SK-N-SH treated with all-trans-retinoic acid at 6 μM for 48 hours (cell line): ENCODE results near the gene ZNF418.

ENCODE experiments used
- ATAC-seq: fragments of 200-7000 bp; cut with Tn5 transposase; 3 replicates; pipeline ENCODE4 v1.9.1; 2020; ENCODE audit warnings: mild to moderate bottlenecking, moderate library complexity
- ARNTL ChIP-seq: fragments of 450-650 bp; formaldehyde crosslinking; IDR thresholded peaks from 2 replicates; pipeline ENCODE4 v1.5.0; 2020; ENCODE audit warnings: low read depth, mild to moderate bottlenecking, moderate library complexity, borderline replicate concordance
- BACH2 ChIP-seq: fragments of 250-450 bp; sonication (Bioruptor Pico); IDR thresholded peaks from 2 replicates; pipeline ENCODE4 v1.9.0; 2021; ENCODE audit warnings: mild to moderate bottlenecking, borderline replicate concordance
- CSDC2 ChIP-seq: fragments of 250-450 bp; sonication (Bioruptor Pico); IDR thresholded peaks from 2 replicates; pipeline ENCODE4 v1.5.0; 2020; ENCODE audit warnings: mild to moderate bottlenecking, moderate library complexity
- ESRRG ChIP-seq: fragments of 250-450 bp; sonication (Bioruptor Pico); IDR thresholded peaks from 2 replicates; pipeline ENCODE4 v1.6.1; 2021; ENCODE audit warnings: mild to moderate bottlenecking
- GLIS3 ChIP-seq: fragments of 250-450 bp; sonication (Bioruptor Pico); IDR thresholded peaks from 2 replicates; pipeline ENCODE4 v1.5.0; 2020; ENCODE audit warnings: mild to moderate bottlenecking, moderate library complexity
- OSR1 ChIP-seq: fragments of 250-450 bp; sonication (Bioruptor Pico); IDR thresholded peaks from 2 replicates; pipeline ENCODE4 v1.8.0; 2022; ENCODE audit warnings: moderate library complexity, mild to moderate bottlenecking, inconsistent platforms
- PPARA ChIP-seq: fragments of 250-450 bp; sonication (Bioruptor Pico); IDR thresholded peaks from 2 replicates; pipeline ENCODE4 v1.5.0; 2020; ENCODE audit warnings: mild to moderate bottlenecking, borderline replicate concordance
- RARB ChIP-seq: fragments of 250-450 bp; sonication (Bioruptor Pico); IDR thresholded peaks from 2 replicates; pipeline ENCODE4 v1.8.0; 2021; ENCODE audit warnings: mild to moderate bottlenecking, moderate library complexity
- TCF4 ChIP-seq: fragments of 250-450 bp; sonication (Bioruptor Pico); IDR thresholded peaks from 2 replicates; pipeline ENCODE4 v1.8.0; 2021; ENCODE audit warnings: mild to moderate bottlenecking, moderate library complexity, borderline replicate concordance
- TOX ChIP-seq: fragments of 250-450 bp; sonication (Bioruptor Pico); IDR thresholded peaks from 2 replicates; pipeline ENCODE4 v1.8.0; 2021; ENCODE audit warnings: mild to moderate bottlenecking, moderate library complexity, borderline replicate concordance
- ZC3H10 ChIP-seq: fragments of 250-450 bp; sonication (Bioruptor Pico); IDR thresholded peaks from 2 replicates; pipeline ENCODE4 v1.5.1; 2021; ENCODE audit warnings: mild to moderate bottlenecking, moderate library complexity
- ZFP3 ChIP-seq: fragments of 250-450 bp; sonication (Bioruptor Pico); IDR thresholded peaks from 2 replicates; pipeline ENCODE4 v1.5.0; 2020; ENCODE audit warnings: mild to moderate bottlenecking, moderate library complexity
- ZNF565 ChIP-seq: fragments of 450-650 bp; formaldehyde crosslinking; conservative IDR thresholded peaks from 2 replicates; pipeline ENCODE4 v1.5.0; 2020; ENCODE audit warnings: low read depth, mild to moderate bottlenecking, moderate library complexity
- ZNF70 ChIP-seq: fragments of 450-650 bp; formaldehyde crosslinking; IDR thresholded peaks from 2 replicates; pipeline ENCODE4 v1.5.0; 2020; ENCODE audit warnings: mild to moderate bottlenecking, moderate library complexity
- ZNF8 ChIP-seq: fragments of 450-650 bp; formaldehyde crosslinking; IDR thresholded peaks from 2 replicates; pipeline ENCODE4 v1.5.0; 2020; ENCODE audit warnings: mild to moderate bottlenecking, moderate library complexity
- TF ChIP-seq, protein P1 (sequence below): fragments of 250-450 bp; sonication (Bioruptor Pico); IDR thresholded peaks from 2 replicates; pipeline ENCODE4 v1.8.0; 2021; ENCODE audit warnings: low read depth, mild to moderate bottlenecking, moderate library complexity, borderline replicate concordance
- TF ChIP-seq, protein P2 (sequence below): fragments of 250-450 bp; sonication (Bioruptor Pico); IDR thresholded peaks from 2 replicates; pipeline ENCODE4 v1.5.1; 2020; ENCODE audit warnings: low read depth, mild to moderate bottlenecking, moderate library complexity
- TF ChIP-seq, protein P3 (sequence below): fragments of 250-450 bp; sonication (Bioruptor Pico); IDR thresholded peaks from 2 replicates; pipeline ENCODE4 v1.5.0; 2020; ENCODE audit warnings: mild to moderate bottlenecking, moderate library complexity
- TF ChIP-seq, protein P4 (sequence below): fragments of 250-450 bp; sonication (Bioruptor Pico); IDR thresholded peaks from 2 replicates; pipeline ENCODE4 v1.8.0; 2020; ENCODE audit warnings: mild to moderate bottlenecking, moderate library complexity, borderline replicate concordance

Gene ZNF418

DNA sequence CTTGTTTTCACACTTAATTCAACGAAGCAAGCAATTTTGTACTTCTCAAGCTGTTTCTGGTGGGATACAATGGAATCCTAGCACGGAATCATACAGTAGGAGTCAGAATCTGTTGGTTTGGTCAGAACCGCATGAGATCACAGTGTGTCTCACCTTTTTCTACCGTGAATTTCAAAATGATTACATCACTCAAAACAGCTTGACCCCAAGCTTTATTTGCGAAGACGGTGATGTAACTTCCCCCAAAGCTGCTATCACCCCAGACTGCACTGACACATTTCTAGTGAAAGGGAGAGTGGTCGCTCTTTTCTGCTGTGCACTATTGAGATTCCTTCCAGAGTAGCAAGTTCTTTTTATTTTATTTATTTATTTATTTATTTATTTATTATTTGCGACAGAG is 29.6 kb upstream of the ZNF418 start:
- TF ChIP-seq, protein P1, sequence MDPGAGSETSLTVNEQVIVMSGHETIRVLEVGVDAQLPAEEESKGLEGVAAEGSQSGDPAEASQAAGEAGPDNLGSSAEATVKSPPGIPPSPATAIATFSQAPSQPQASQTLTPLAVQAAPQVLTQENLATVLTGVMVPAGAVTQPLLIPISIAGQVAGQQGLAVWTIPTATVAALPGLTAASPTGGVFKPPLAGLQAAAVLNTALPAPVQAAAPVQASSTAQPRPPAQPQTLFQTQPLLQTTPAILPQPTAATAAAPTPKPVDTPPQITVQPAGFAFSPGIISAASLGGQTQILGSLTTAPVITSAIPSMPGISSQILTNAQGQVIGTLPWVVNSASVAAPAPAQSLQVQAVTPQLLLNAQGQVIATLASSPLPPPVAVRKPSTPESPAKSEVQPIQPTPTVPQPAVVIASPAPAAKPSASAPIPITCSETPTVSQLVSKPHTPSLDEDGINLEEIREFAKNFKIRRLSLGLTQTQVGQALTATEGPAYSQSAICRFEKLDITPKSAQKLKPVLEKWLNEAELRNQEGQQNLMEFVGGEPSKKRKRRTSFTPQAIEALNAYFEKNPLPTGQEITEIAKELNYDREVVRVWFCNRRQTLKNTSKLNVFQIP (CRISPR knock-in tag) = no peak
- TF ChIP-seq, protein P2, sequence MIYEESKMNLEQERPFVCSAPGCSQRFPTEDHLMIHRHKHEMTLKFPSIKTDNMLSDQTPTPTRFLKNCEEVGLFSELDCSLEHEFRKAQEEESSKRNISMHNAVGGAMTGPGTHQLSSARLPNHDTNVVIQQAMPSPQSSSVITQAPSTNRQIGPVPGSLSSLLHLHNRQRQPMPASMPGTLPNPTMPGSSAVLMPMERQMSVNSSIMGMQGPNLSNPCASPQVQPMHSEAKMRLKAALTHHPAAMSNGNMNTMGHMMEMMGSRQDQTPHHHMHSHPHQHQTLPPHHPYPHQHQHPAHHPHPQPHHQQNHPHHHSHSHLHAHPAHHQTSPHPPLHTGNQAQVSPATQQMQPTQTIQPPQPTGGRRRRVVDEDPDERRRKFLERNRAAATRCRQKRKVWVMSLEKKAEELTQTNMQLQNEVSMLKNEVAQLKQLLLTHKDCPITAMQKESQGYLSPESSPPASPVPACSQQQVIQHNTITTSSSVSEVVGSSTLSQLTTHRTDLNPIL = no peak
- no peak for TF ChIP-seq ZNF70 (CRISPR knock-in tag)
- TF ChIP-seq ZC3H10 (CRISPR knock-in tag) = no peak
- TF ChIP-seq ARNTL (CRISPR knock-in tag) = no peak
- TF ChIP-seq ZNF565 (CRISPR knock-in tag) = no peak
- TF ChIP-seq GLIS3 = no peak
- no peak for TF ChIP-seq TOX (CRISPR knock-in tag)
- TF ChIP-seq OSR1 (CRISPR knock-in tag) = no peak
- TF ChIP-seq ZFP3 (CRISPR knock-in tag) = no peak
- TF ChIP-seq, all 23 proteins: peak for 0
- no peak for ATAC-seq

DNA sequence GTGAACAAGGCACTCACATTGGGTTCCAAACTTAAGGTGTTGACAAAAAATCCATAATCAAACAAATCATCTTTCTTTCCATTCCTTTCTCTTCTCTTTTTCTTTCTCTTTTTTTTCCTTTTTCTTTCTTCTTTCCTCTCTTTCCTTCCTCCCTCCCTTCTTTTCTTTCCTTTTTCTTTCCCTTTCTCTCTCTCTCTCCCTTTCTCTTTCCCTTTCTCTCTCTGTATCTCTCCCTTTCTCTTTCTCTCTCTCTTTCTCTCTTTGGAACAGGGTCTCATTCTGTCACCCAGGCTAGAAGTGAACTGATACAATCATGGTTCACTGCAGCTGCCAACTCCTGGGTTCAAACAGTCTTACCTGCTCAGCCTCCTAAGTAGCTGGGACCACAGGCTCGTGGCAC is 26.6 kb upstream of the ZNF418 start:
- TF ChIP-seq CSDC2 (no peak), OSR1 (CRISPR knock-in tag) (no peak), RARB (no peak), TOX (CRISPR knock-in tag) (no peak)
- TF ChIP-seq, protein P3, sequence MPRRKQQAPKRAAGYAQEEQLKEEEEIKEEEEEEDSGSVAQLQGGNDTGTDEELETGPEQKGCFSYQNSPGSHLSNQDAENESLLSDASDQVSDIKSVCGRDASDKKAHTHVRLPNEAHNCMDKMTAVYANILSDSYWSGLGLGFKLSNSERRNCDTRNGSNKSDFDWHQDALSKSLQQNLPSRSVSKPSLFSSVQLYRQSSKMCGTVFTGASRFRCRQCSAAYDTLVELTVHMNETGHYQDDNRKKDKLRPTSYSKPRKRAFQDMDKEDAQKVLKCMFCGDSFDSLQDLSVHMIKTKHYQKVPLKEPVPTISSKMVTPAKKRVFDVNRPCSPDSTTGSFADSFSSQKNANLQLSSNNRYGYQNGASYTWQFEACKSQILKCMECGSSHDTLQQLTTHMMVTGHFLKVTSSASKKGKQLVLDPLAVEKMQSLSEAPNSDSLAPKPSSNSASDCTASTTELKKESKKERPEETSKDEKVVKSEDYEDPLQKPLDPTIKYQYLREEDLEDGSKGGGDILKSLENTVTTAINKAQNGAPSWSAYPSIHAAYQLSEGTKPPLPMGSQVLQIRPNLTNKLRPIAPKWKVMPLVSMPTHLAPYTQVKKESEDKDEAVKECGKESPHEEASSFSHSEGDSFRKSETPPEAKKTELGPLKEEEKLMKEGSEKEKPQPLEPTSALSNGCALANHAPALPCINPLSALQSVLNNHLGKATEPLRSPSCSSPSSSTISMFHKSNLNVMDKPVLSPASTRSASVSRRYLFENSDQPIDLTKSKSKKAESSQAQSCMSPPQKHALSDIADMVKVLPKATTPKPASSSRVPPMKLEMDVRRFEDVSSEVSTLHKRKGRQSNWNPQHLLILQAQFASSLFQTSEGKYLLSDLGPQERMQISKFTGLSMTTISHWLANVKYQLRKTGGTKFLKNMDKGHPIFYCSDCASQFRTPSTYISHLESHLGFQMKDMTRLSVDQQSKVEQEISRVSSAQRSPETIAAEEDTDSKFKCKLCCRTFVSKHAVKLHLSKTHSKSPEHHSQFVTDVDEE (CRISPR knock-in tag) = no peak
- TF ChIP-seq, protein P4, sequence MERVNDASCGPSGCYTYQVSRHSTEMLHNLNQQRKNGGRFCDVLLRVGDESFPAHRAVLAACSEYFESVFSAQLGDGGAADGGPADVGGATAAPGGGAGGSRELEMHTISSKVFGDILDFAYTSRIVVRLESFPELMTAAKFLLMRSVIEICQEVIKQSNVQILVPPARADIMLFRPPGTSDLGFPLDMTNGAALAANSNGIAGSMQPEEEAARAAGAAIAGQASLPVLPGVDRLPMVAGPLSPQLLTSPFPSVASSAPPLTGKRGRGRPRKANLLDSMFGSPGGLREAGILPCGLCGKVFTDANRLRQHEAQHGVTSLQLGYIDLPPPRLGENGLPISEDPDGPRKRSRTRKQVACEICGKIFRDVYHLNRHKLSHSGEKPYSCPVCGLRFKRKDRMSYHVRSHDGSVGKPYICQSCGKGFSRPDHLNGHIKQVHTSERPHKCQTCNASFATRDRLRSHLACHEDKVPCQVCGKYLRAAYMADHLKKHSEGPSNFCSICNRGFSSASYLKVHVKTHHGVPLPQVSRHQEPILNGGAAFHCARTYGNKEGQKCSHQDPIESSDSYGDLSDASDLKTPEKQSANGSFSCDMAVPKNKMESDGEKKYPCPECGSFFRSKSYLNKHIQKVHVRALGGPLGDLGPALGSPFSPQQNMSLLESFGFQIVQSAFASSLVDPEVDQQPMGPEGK (CRISPR knock-in tag) = no peak
- ATAC-seq = no peak

DNA sequence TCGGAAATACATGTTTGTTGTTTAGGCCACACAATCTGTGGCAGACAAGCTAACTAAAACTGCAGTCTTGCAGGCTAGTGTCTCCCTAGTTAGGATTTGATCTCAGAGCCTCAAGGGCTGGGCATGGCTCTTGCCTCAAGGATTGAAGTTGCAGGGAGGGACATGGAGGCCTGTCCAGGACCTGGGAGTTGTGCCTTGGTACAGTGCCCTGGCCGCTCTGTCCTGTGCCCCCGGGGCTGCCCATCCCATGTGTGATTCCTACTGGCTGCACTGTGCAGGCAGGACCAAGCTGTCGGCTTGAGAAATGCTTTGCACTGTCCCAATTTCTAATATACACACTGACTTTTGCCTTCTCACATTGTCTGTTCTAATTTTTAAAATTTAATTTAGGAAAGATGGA is 19.8 kb upstream of the ZNF418 start:
- ATAC-seq = no peak
- TF ChIP-seq, protein P2 = no peak
- TF ChIP-seq ZC3H10 (CRISPR knock-in tag) = no peak
- TF ChIP-seq, protein P4 (CRISPR knock-in tag) = no peak
- TF ChIP-seq, protein P1 (CRISPR knock-in tag) = no peak
- TF ChIP-seq ARNTL (CRISPR knock-in tag) = no peak
- TF ChIP-seq ZNF8 (CRISPR knock-in tag) = no peak
- no peak for TF ChIP-seq TCF4 (CRISPR knock-in tag)
- no peak for TF ChIP-seq OSR1 (CRISPR knock-in tag)
- TF ChIP-seq ESRRG (CRISPR knock-in tag) = no peak
- no peak for TF ChIP-seq BACH2 (CRISPR knock-in tag)
- TF ChIP-seq, protein P3 (CRISPR knock-in tag) = no peak
- TF ChIP-seq ZNF70 (CRISPR knock-in tag) = no peak
- no peak for TF ChIP-seq PPARA (CRISPR knock-in tag)
- no peak for TF ChIP-seq GLIS3
- no peak for TF ChIP-seq RARB
- no peak for TF ChIP-seq CSDC2
- no peak for TF ChIP-seq ZFP3 (CRISPR knock-in tag)
- no peak for TF ChIP-seq ZNF565 (CRISPR knock-in tag)
